ENCODE results near the gene NAGPA.
"Not testable (repeated sequence)": the region's sequence is repeated elsewhere in the genome, so short reads cannot be mapped to it uniquely, and the experiment has no call there.

NAGPA gene

GRCh38 chr16:5059386-5060072, 25.8 kb upstream of the NAGPA start:
- DNase-seq: no peak

- DNase-seq: no peak
Measured at GRCh38 chr16:5058476-5058875, 24.7 kb upstream of the NAGPA start.

- peak; percentile 27 for DNase-seq
Measured at GRCh38 chr16:5056352-5056751, 22.6 kb upstream of the NAGPA start.

- no peak for DNase-seq
Measured at GRCh38 chr16:5054876-5055865, 21.4 kb upstream of the NAGPA start.

- DNase-seq: no peak
Measured at GRCh38 chr16:5046914-5047313, 13.2 kb upstream of the NAGPA start.

- DNase-seq: no peak
Measured at GRCh38 chr16:5045499-5046115, 11.9 kb upstream of the NAGPA start.

- not testable (repeated sequence) for DNase-seq
Measured at GRCh38 chr16:5044581-5044980, 10.8 kb upstream of the NAGPA start.

GRCh38 chr16:5044011-5044540, 10.3 kb upstream of the NAGPA start:
- DNase-seq: no peak

GRCh38 chr16:5042574-5043171, 8.9 kb upstream of the NAGPA start:
- DNase-seq: no peak

GRCh38 chr16:5041600-5042133, 7.9 kb upstream of the NAGPA start:
- no peak for DNase-seq

- DNase-seq: no peak
Measured at GRCh38 chr16:5040451-5040850, 6.7 kb upstream of the NAGPA start.

- DNase-seq: no peak
Measured at GRCh38 chr16:5036228-5037156, 2.8 kb upstream of the NAGPA start.

- DNase-seq: no peak
Measured at GRCh38 chr16:5035909-5036227, 2.1 kb upstream of the NAGPA start.

- no peak for DNase-seq
Measured at GRCh38 chr16:5034167-5034523, 410 bp upstream of the NAGPA start.

- no peak for DNase-seq
Measured at GRCh38 chr16:5032748-5033167, 977 bp downstream of the NAGPA start.

GRCh38 chr16:5031601-5032000, 2.1 kb downstream of the NAGPA start:
- DNase-seq: no peak

GRCh38 chr16:5030251-5030870, 3.4 kb downstream of the NAGPA start:
- DNase-seq: no peak

- no peak for DNase-seq
Measured at GRCh38 chr16:5028950-5029475, 4.7 kb downstream of the NAGPA start.

GRCh38 chr16:5027575-5028235, 6.0 kb downstream of the NAGPA start:
- DNase-seq: no peak

- no peak for DNase-seq
Measured at GRCh38 chr16:5027086-5027485, 6.6 kb downstream of the NAGPA start.
